Ovary (tissue), 3 donors: ENCODE measurements around the gene ANKRD23.

Experiments used
- EP300 ChIP-seq: sonication (generic); formaldehyde crosslinking; IDR thresholded peaks from one replicate; pipeline ENCODE4 v1.6.1; 2017; ENCODE audit warnings: antibody characterized with exemption
- POLR2A ChIP-seq: fragments of 450-650 bp; IDR thresholded peaks from one replicate; pipeline ENCODE4 v1.6.1; 2017; ENCODE audit warnings: antibody characterized with exemption, mild to moderate bottlenecking, moderate library complexity
- TF ChIP-seq, protein P1 (sequence below), 3 donors: fragments of 450-650 bp in 2 of 3; fragments of 200-600 bp in 1 of 3; IDR thresholded peaks; one replicate each; pipeline versions ENCODE4 v1.5.1 to v1.8.0; 2016 to 2022; ENCODE audit warnings: antibody characterized with exemption in 3 of 3, mild to moderate bottlenecking in 1 of 3
- donor health status: DM: no; HTN: no; CAD: no.

- TF ChIP-seq POLR2A, result no peak
- TF ChIP-seq, protein P1, sequence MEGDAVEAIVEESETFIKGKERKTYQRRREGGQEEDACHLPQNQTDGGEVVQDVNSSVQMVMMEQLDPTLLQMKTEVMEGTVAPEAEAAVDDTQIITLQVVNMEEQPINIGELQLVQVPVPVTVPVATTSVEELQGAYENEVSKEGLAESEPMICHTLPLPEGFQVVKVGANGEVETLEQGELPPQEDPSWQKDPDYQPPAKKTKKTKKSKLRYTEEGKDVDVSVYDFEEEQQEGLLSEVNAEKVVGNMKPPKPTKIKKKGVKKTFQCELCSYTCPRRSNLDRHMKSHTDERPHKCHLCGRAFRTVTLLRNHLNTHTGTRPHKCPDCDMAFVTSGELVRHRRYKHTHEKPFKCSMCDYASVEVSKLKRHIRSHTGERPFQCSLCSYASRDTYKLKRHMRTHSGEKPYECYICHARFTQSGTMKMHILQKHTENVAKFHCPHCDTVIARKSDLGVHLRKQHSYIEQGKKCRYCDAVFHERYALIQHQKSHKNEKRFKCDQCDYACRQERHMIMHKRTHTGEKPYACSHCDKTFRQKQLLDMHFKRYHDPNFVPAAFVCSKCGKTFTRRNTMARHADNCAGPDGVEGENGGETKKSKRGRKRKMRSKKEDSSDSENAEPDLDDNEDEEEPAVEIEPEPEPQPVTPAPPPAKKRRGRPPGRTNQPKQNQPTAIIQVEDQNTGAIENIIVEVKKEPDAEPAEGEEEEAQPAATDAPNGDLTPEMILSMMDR (IDR thresholded peaks at IDR 0.05), result no peak
- no peak for TF ChIP-seq EP300
Observed at GRCh38 chr2:96877631-96878092, 33.8 kb upstream of the ANKRD23 start.
